HG03095 (cell line): Measurements from ENCODE around the gene NR6A1.

ENCODE experiments used
- ATAC-seq: cut with Tn5 transposase; IDR thresholded peaks from one replicate; pipeline ENCODE4 v1.9.1; 2021; ENCODE audit warnings: moderate library complexity; ENCODE audit not compliant: unreplicated experiment

NR6A1 gene

DNA sequence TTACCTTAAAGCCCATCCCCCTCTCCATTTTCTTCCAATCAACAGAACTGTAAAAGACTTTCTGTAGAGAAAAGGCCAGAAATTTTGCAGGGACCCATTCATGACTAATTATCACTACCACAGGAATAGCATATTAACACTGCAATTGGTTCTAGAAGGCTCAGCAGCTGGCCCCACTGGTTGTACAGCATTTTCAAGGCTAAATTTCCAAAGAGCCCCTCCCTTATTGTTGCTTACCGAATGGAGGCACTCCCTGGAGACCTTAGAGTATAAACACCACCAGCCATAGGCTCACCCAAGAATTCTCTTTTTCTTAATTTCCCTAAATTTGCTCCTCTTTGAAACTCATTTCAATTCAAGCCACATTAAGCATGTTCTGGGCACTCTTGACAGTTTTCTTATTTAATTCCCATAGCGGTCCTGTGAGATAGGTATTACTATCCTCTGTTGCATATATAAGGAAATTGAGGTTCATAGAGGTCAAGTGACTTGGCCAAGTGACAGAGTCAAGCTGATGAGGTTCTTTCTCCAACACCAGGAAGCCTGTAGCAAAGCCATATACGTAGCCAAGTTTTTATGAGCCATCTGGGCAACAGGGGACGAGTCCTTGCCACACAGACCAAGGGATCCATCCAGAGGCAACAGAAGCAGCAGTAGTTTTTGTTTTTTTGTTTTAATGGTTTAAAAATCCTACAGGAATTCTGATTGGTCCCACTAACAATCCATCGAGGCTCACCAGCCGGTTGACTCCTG is 180.0 kb downstream of the NR6A1 start:
- ATAC-seq = no peak

DNA sequence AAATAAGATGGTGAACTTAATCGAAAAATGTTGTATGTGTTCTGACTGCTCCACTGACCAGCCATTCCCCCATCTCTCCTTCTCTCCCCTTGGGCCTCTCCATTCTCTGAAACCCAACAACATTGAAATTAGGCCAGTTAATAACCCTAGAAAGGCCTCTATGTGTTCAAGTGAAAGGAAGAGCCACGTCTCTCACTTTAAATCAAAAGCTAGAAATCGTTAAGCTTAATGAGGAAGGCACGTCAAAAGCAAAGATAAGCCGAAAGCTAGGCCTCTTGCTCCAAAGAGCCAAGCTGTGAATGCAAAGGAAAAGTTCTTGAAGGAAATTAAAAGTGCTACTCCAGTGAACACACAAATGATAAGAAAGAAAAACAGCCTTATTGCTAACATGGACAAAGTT is 186.5 kb downstream of the NR6A1 start:
- ATAC-seq = no peak

DNA sequence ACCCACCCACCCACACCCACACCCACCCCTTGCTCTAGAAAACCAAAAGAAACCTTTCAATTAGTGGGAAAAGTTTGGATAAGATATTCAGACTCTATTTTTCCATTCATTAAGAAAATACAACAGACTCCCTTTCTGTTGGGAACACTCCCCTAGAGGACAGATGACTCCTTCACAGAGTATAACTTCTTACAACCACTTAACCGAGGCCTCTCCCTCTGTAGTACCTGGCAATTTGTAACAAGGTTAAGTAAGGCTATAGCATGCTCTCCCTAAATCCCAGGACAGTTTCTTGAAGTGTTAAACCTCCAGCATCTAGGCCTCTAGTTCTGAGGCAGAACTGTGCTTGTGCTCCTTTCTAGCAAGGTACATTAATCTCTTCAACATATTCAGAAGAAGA is 188.0 kb downstream of the NR6A1 start:
- no peak for ATAC-seq

DNA sequence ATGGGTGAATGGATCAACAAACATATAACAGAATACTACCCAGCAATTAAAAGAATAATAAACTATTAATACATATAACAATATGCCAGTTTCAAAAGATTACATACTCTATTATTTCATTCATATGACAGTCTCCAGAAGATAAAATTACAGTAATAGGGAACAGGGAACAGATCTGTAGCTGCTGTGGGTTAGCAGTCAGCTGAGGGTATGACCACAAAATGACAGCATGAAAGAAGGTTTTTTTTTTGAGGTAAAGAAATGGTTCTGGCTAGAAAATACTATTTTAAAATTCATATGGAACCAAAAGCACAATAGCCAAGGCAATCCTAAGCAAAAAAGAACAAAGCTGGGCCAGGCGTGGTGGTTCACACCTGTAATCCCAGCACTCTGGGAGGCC is 190.9 kb downstream of the NR6A1 start:
- ATAC-seq = no peak

DNA sequence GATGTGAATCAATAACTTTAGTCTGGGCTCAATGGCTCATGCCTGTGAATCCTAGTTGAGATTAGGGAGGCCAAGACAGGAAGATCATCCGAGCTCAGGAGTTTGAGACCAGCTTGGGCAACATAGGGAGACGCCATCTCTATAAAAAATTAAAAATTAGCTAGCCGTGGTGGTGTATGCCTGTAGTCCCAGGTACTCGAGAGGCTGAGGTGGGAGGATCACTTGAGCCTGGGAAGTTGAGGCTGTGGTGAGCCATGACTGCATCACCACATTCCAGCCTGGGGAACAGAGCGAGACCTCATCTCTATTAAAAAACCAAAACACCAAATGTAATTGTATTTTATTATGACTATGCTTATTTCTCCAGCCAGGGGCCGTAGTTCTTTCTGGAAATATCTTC is 194.4 kb downstream of the NR6A1 start:
- ATAC-seq = no peak

DNA sequence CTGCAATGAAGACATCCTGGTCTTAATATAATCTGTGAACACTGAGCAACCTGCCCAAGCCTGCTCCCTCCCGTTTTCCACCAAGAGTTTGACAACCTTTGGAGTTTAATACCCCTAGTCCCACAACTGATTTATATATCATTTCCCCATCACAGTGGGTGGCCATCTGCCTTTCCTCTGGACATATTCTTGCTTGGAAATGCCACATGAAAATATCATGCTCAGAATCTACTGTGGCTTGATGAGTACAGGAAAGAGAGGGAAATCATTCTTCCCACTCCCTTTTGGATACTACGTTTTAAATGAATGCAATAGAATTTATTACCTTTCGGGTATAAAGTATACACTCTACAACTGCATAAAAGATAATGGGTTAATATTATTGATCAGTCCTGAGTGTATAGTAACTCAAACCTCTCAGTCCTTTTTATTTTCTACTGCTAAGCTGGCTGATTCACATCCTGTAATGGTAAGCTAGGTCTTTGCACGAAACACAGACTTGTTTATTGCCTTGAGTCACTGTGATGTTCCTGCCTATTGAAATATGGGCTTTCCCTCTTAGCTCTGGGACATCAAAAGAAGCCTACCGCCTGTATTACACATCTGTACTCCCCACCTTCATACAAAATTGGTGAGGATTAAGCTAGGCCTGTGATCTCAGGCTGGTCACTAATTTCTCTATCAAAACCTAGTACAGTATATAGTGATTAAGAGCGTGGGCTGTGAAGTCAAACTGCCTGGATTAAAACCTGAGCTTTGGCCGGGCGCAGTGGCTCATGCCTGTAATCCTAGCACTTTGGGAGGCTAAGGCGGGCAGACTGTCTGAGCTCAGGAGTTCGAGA is 196.4 kb downstream of the NR6A1 start:
- no peak for ATAC-seq

DNA sequence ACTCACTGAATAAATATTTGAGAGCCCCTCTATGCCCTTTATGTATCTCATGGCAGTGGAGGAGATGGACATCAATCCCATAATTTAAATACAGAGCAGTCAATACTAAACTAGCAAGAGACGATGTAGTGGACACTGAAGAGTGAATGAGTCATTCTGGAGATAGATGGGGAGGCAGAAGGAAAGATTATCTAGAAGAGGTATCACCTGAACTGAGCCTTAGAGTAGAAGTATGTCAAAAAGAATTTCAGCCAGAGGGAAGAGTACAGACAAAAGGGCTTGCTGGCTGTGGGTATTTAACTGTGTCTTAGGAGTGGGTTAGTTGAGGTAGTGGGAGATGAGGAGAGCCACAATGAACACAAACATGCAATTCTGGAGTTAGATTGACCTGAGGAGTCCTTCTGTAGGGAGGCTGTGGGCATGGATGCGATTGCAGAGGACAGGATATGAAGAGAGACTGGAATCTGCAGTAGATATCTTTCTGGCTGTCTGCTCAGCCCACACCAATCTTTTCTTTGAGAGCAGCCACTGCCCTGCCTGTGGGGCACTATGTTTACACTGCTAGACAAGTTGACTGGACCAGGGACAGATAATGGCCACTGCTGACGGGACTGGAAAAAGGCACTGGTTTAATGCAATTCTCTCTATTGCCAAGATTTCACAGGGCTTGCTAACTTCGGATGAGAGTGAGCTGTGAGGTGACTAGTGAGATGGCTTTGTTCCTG is 200.0 kb downstream of the NR6A1 start:
- ATAC-seq = no peak

DNA sequence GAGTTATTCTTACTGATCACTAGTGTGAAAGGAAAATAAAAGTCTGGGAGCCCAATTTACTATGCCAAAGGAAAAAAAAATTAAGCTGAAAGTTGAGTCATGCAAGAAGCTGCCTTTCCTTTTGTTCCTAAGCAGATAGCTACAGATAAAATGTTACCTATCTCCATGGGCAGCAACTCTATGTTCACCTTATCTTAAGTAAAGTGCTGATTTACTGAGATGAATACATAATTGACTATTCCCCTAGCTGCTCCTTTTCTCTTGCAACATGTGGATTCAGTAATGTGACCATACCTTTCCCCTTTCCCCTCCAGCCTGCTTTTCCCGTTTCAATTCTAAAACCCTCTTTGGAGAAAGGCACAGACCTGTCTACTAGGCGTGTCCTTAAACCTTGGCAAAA is 201.2 kb downstream of the NR6A1 start:
- no peak for ATAC-seq

DNA sequence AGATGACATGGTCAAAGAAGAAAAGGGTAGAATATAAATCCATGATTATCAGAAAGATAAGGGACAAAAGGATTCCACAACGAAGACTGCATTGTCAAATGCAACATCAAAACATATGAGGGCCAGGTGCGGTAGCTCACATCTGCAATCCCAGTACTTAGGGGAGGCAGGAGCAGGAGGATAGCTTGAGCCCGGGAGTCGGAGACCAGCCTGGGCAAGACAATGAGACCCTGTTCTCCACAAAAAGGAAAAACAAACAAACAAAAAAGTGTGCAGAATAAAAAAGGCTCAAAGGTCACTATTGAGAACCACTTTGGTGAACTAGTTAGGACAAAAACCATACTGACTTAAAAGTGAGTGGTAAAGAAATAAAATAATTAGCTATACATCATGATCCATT is 203.7 kb downstream of the NR6A1 start:
- no peak for ATAC-seq

DNA sequence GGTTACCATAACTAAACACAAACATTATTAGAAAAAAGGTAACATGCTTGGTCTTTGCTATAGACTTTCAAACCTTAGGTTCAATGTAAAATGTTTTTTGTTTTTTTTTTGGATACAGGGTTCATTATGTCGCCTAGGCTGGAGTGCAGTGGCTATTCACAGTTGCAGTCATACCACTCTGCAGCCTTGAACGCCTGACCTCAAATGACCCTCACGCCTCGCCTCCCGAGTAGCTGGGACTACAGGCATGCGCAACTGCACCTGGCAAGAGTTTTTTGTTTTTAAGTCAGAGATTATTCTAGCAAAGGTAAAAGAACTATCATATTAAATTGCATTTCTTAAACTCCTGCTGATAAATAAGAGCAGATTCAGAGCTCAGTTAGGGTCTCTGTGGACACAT is 208.8 kb downstream of the NR6A1 start:
- ATAC-seq = no peak

DNA sequence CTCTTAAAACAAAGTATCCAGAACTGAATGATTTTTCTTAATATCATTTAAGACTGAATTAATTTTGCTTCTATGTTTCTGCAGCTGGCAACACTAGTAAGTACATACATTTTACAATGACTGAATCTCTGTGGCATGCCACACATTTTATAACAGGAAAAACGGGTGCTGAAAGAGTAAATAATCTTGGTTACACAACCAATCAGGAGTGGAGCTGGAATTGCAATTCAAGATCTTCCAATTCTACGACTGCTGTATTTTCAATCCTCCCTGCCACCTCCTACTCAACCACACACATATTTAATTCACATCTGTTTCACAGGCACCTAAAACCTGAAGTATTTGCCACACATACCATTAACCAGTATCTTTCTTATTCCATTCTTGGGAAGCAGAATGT is 211.2 kb downstream of the NR6A1 start:
- ATAC-seq = no peak

DNA sequence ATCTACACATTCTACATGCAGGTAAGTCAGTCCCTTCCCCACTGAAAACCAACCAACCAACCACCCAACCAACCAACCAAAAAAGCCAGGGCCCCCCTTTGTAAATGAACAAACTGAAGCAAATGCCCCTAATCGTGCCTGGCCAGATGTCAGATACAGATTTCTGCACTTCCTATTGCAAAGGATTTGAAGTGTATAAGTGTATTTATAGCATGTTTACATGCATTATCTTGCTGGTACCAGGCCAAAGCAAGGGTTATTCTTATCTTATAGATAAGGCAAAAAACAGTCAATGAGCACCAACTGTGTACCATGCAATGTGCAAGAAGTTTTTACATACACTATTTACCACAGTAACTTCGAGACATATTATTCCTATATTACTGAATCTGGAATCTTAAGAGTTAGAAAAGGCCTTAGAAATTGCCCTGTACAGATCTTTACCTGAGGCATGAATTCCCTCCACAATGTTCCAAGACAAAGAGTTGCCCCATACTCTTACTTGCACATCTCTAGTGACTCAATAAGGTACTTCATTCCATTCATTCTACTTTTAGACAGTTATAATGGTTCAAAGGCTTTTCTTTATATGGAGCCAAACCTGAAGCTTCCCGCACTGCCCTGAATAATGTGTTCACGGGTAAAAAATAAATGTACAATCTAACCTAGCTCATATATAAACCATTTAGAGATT is 212.2 kb downstream of the NR6A1 start:
- ATAC-seq = no peak

DNA sequence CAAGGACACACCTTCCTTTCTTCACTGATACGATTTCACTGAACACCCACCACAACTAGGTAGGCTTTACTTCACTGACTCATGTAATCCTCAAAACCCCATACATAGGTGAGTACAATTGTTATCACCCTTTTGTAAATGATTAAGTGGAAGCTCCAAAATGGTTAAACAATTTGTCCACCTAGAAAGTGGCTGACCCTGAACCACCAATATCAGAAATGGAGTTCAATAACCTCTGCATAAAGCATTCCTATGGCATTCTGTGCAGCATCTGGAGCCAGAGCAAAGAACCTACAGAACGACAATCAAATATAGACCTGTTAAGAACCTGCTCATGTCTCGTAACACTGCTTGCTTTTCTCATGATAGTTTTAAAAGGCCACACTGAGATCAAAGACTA is 213.2 kb downstream of the NR6A1 start:
- no peak for ATAC-seq

DNA sequence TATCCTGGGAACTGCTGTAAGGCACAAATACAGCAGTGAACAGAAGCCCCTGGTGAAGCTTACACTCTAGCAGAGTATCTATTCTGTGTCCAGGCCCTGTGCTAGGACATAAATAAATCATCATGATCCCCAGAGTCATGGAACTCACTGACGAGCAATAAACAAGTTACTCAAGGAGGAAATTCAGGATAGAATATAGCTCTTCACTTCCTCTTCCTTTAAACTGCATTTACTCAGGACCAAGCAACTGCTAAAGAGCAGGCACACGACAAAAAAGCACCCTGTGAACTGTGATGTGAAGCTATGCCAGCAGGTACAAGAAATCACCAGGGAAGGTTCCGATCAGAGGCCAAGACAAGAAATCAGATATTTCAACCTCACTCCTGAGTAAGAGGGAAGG is 216.1 kb downstream of the NR6A1 start:
- no peak for ATAC-seq

DNA sequence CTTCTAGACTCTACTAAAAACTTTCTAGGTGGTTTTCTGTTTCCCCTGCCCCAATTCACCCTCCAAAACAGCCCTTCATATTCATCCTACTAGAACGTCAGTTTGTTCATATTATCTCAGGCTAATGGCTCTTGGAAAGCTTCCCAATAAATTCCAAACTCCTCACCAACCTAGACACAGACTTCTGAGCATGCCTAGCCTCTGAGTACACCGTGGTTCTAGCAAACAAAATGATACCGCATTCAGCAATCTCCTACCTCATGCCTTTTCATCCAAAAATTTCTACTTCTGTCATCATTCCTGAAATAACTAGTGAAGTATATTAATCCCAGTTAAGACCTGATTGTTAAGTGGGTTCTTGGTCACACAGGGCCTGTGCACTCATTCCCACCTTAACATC is 217.4 kb downstream of the NR6A1 start:
- no peak for ATAC-seq

DNA sequence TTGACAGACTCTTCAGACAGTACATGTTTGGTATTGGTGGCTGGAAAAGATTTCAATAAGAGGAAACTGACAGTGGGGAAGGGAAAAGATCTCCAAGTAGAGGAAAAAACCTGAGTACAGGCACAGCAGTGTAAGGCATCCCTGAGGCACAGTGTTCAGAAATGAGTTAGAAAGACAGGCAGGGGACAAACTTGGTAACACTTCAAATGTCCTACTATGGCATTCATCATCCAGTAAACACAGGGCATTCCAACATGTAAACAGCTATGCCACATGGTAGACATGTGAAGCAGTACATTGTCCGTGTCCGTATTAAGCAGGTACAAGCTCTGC is 218.9 kb downstream of the NR6A1 start:
- ATAC-seq = no peak

DNA sequence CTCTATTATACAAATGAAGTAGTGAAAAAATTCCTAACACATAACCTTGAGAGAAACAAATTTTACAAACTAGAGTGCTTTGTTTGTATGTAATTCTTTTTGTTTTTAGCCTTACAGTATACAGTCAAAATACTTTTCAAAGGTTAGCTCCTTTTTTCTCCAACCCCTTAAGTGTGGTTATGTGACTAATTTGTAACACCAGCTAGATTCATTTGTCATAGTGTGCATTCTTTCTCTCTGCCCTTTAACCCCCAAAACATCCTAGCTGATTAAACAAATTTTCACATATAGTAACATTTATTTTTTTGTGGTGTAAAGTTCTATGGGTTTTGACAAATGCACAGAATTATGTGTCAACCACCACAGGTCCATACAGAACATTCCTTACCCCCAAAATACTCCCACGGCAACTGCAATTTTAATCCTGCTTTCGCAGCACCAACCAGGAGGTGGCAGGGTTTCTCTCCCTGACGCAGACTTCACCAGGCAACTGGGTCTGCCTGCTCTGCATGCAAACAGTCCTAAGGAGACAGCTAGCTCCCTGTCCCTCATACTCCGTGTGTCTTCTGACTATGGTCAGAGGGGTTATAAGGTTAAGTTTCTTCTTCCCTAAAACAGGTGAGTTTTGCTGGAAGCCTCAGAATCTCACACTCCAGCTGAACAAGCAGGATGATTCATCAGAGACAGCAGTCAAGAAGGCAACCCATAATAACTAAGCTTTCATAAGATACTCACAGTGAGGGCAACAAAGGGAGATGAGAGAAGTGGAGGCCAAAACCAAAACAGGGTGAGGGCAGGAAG is 219.4 kb downstream of the NR6A1 start:
- no peak for ATAC-seq

DNA sequence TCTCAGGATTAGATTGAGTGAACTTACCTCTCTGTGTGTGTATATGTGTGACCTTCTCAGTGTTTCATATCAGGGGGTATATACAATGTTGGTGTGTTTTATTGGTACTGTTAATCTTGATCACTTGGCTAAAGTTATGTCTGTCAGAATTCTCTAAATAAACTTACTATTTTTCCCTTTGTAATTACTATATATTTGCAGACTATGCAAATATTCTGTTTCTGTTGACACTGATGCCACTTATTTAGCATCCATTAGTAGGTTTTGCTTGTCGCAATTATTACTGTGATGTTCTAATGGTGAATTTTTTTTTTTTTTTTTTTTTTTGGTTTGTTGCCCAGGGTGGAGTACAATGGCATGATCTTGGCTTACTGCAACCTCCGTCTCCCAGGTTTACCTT is 221.0 kb downstream of the NR6A1 start:
- no peak for ATAC-seq

DNA sequence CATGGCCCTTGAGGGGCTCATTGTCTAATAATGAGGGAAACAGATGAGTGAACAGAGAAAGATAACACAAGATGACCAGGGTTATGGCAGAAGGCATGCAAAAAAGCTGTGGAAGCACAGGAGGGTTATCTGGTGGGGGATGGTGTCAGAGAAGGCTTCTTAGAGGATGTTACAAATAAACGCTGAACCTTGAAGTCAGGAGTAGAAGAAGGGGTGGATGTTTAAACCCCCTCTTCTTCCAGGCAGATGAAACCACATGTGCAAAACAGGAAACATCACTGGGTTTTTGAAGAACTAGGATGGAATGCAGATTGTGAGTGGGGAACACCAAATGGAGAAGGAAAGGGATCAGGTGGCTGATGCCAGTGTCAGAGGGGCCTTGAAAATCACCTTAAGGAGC is 222.1 kb downstream of the NR6A1 start:
- no peak for ATAC-seq

DNA sequence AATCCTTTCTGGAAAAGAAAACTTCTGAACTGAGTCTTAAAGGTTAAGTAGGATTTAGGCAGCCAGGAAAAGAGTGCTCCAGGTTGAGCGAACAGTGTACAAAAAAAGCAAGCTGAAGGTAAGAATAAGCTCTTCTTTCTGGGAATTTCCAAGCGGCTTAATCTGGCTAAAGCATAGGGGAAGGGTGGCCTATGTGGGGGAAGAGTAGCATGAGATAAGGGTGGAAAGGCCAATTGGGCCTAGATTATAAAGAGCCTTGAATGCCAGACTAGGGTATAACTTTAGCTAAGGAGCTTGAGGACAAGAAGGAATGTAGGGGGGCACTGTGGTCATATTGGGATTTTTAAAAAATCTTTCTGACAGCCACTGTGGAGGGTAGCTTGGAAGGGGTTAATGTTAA is 226.6 kb downstream of the NR6A1 start:
- no peak for ATAC-seq

DNA sequence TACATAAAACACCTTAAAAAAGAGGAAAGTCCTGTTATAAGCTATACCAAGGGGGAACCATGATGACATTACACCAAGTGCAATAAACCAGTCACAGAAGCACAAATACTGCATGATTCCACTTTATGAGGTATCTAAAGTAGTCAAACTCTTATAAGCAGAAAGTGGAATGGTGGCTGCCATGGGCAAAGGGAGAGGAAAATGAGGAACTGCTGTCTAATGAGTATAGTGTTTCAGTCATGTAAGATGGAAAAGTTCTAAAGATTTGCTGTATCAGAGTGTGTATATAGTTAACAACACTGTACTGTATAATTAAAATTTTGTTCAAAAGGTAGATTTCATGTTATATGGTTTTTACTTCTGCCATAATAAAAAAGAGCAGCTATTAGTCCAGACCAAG is 229.3 kb downstream of the NR6A1 start:
- ATAC-seq = no peak
